Spleen (tissue), 7 donors: Measurements from ENCODE around the gene SYT17.

Experiments
- CTCF ChIP-seq, 11 experiments: fragments of 200-600 bp in 7 of 11; fragments of 450-650 bp in 4 of 11; sonication (generic) in 4 of 11; IDR thresholded peaks in 8 of 11; conservative IDR thresholded peaks in 3 of 11; 1 replicate in 7 of 11; 2 replicates in 4 of 11; pipeline versions ENCODE4 v1.4.0 to v1.8.0; 2016 to 2021; ENCODE audit warnings: antibody characterized with exemption in 11 of 11, inconsistent platforms in 4 of 11, mild to moderate bottlenecking in 1 of 11
- POLR2A ChIP-seq, 3 donors: fragments of 450-650 bp; IDR thresholded peaks; one replicate each; pipeline ENCODE4 v1.5.1; 2017; ENCODE audit warnings: antibody characterized with exemption in 3 of 3, mild to moderate bottlenecking in 1 of 3
- POLR2AphosphoS5 ChIP-seq, 3 donors: sonication (generic); formaldehyde crosslinking; IDR thresholded peaks; one replicate each; pipeline ENCODE4 v1.5.1; 2017; ENCODE audit warnings: antibody characterized with exemption in 3 of 3
- donor health status: DM: no; HTN: no; CAD: no; lungs with moderate emphysema.
- donor health status: DM: no; HTN: no; CAD: no.
- donor health status: DM: no; HTN: no; CAD: no.

GRCh38 chr16:19140396-19140795, 27.6 kb upstream of the SYT17 start:
- TF ChIP-seq CTCF (IDR thresholded peaks at IDR 0.05 in 8 of 11, conservative IDR thresholded peaks at IDR 0.05 in 3 of 11) (no peak), POLR2A (IDR thresholded peaks at IDR 0.05) (no peak), POLR2AphosphoS5 (IDR thresholded peaks at IDR 0.05) (no peak)
